Fibroblast of lung (primary cell): ENCODE results near the gene ACVR2B.

Experiments
- EZH2 ChIP-seq: IDR thresholded peaks from 2 replicates; pipeline ENCODE4 v1.5.1; 2012; ENCODE audit warnings: low read length, control low read depth, mild to moderate bottlenecking; ENCODE audit errors: missing control alignments
- TF ChIP-seq, protein P1 (sequence below), 2 donors: IDR thresholded peaks in 1 of 2; conservative IDR thresholded peaks in 1 of 2; 1 replicate in 1 of 2; 2 replicates in 1 of 2; pipeline ENCODE4 v1.5.1; 2011 to 2012; ENCODE audit warnings: low read length in 2 of 2, control low read depth in 1 of 2, inconsistent platforms in 1 of 2, low read depth in 1 of 2, mild to moderate bottlenecking in 1 of 2

DNA sequence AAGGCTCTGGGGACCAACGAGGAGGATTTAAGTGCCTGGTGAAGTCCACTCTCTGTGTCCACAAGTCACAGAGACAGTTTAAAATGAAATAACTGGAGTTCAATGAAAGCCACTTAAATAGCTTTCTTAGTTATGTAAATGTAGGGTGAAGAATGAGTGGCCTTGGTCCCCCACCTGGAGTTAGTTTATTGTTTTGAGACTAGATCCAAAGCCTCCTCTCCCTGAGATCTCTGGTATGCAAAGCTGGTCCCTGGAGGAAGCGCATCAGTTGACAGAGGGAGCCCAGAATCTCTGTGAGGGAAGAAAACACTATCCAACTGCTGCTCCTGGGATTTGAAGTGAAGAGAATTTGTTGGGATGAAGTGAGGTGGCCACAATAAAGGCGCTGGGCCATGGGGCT, 83.0 kb downstream of the ACVR2B start:
- TF ChIP-seq, protein P1, sequence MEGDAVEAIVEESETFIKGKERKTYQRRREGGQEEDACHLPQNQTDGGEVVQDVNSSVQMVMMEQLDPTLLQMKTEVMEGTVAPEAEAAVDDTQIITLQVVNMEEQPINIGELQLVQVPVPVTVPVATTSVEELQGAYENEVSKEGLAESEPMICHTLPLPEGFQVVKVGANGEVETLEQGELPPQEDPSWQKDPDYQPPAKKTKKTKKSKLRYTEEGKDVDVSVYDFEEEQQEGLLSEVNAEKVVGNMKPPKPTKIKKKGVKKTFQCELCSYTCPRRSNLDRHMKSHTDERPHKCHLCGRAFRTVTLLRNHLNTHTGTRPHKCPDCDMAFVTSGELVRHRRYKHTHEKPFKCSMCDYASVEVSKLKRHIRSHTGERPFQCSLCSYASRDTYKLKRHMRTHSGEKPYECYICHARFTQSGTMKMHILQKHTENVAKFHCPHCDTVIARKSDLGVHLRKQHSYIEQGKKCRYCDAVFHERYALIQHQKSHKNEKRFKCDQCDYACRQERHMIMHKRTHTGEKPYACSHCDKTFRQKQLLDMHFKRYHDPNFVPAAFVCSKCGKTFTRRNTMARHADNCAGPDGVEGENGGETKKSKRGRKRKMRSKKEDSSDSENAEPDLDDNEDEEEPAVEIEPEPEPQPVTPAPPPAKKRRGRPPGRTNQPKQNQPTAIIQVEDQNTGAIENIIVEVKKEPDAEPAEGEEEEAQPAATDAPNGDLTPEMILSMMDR (conservative IDR thresholded peaks at IDR 0.05 in 1 of 2, IDR thresholded peaks at IDR 0.05 in 1 of 2; ENCODE audit: low read depth in 1 of 2, low read length in 2 of 2), result no peak
- no peak for TF ChIP-seq EZH2
